HG02943 (cell line): ENCODE data around the gene CPSF3.

Experiments used
- ATAC-seq: cut with Tn5 transposase; IDR thresholded peaks from one replicate; pipeline ENCODE4 v1.9.1; 2021; ENCODE audit warnings: mild to moderate bottlenecking, low read depth, moderate library complexity; ENCODE audit not compliant: unreplicated experiment

The CPSF3 gene

DNA sequence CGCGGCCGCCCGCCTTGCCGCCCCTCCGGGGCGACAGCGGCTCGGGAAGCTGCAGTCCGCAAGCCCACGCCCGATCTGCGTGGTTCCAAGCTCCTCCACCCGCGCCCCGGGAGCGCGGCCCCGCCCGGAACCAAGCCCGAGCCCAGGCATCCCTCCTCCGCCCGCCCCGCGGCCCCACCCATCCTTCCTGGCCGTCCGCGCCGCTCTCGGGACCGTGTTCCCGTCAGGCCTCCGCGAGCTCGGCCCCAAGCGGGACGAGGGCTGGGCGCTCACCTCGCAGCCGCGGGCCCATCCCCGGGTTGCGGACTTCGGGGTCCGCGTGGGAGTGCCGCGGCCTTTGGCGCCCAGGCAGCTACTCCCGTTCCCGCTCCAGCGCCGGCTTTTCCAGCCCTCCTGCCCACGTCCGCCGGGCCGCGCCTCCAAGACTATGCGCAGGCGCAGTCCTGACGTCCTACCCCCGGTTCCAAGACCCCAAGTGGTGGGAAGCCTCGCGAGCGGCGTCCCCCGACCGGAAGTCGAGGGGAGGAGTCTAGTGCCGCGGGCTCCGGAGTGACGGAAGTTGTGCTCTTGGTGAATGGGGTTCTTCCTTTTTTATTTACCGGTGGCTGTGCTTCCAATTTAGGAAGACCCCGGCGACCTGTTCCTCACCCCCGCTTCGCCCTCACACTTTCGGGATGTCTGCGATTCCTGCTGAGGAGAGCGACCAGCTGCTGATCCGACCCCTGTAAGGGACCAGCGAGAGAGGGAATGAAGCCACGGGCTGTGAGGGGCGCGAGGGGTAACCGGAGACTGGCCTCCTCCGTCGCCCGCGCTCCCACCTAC, at the start of gene CPSF3, which contains the start of gene ITGB1BP1:
Gene CPSF3 (plus strand): TSS at position 555 of the 822 bp plus-strand sequence. CDS start 120 bp downstream, at position 675.
Gene ITGB1BP1 (minus strand): TSS at position 429 of the 822 bp plus-strand sequence. CDS start 4,831 bp downstream, outside the sequence.
- peak; percentile 80 for ATAC-seq

DNA sequence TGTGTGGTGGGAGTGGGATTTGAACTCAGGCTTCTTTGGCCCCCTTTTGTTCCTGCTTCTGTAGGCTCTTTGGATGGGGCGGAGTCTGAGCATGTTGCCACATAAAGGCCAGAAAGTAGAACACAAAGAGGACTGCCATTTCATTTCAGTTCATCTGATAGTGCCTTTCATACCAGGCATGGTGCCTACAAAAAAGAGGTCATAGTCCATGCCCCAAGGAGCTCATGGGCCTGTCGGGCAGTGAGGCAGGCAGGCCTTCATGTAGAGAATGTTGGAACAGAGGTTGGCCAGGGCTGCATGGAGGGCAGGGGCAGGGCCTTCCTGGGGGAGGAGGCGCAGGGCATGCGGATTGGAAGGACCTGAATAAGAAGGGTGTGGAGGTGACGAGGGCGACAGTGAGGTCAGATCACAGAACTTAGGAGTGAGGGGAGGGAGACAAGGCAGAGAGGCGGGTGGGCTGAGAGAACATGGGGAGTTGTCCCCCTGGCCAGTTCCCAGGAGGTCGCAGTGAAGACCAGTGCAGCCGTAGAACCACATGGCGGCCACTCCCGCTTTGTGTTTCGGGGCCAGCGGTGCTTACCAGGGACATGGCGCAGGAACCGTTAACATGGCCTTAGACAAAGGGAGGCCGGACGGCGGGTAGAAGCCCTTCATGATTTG, 49.3 kb upstream of the CPSF3 start:
- no peak for ATAC-seq

DNA sequence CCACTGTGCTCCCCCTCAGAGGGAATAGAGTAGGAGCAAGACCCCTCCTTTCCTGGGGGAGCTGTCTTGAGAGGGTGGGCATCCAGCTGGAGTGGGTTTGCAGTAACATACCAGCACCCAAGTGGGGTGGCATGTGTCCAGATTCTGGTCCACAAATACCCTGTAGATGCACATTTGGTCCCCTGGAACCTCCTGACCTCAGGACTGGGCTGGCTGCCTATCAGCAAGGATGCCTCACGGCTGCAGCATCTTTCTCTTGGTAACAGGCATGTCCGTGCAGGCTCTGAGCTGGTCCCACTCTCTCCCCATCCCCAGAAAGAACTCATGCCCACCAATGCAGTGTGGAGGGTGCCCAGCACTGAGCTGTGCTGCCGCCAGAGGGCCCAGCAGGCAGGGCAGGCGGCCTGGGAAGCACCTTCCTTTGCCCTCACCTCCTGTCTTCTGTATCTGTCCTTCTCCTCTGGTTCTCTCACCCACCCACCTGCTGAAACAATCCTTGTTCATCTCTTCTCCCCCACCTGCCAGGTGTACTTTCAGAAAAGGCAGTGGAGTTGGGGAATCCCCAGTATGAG, 47.5 kb upstream of the CPSF3 start:
- ATAC-seq: no peak

DNA sequence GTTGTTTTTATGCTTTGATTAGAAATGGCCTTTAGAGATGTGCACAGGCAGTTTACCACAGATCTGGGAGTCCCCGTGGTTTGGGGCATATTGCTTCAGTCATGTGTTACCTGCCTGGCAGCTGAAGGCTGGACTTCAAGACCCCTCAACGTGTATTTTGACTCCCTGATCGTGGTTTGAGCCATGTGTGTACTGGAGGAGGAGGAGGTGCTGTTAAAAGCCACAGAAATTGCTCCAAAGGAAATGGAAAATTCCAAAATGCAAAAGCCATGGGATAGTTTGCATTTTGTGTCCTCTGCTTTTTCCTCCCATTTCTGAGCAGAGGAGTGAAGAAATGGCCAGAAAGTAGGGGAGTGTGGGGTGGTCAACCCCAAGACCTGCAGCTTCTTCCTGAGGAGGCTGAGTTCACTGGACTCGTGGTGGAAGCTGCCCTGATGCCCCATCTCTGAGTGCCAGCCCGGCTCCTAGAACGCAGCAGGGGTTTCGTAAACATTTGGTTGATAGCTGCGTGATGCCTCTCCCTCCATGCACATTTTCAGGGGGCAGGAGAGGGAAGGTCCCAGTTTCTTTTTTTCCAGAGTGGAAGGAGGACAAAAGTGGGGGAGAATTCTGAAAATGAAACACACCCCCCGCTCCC, 45.9 kb upstream of the CPSF3 start:
- ATAC-seq: no peak

DNA sequence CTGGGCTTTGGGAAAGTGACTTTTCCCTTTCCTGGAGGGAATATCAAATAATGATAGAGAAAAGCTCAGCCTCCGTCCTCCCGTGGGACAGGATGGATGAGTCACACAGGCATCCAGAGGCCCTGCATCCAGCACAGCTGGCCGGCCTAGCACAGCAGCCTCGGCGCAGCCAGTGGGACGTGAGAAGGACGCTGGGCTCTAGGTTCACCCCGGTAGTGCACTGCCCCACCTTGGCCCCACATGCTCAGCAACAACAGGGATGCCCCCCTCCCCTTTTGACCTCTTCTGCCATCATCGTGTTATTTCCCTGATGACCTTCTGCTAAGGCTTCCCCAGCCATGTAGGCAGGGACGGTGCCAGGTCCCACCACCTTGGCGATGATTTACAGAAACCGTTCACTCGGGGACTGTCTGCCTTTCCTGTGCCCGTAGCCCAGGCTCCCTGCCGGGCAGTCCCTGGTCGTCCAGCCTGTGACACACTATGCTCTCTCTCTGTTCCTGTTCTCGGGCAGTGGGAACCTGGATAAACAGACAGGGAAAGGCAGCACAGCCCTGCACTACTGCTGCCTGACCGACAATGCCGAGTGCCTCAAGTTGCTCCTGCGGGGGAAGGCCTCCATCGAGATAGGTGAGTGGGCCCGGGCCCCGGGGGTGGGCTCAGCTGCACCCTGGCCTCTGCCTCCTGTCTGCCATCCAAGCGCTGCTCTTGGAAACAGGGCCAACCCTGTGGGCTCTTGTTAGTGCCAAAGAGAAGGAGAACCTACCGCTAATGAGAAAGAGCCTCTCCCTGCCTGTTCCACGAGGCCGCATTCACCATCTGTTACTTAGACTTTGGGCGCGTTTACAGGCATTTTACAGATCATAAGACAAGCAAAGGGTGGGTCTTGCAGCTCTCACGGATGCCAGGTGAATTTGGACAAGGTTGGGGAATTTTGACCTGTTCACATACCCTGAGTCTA, 44.7 kb upstream of the CPSF3 start:
- ATAC-seq: no peak

DNA sequence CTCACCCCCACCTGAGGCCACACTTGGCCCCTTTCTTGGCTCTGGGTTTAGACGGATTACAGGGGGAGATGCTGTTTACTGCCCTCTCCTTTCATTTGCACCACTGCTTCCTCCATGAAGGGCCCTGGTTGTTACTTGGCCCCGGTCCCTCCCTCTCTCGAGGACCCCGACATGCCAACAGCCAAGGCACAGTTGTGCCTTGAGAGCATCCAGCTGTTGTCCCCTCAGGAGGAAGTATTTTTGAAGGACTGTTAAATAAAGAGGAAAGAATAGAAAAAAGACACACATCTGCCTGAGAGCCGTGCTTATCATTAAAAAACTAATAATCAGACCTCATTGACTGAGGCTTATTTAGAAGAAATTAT, 44.1 kb upstream of the CPSF3 start:
- ATAC-seq: no peak

DNA sequence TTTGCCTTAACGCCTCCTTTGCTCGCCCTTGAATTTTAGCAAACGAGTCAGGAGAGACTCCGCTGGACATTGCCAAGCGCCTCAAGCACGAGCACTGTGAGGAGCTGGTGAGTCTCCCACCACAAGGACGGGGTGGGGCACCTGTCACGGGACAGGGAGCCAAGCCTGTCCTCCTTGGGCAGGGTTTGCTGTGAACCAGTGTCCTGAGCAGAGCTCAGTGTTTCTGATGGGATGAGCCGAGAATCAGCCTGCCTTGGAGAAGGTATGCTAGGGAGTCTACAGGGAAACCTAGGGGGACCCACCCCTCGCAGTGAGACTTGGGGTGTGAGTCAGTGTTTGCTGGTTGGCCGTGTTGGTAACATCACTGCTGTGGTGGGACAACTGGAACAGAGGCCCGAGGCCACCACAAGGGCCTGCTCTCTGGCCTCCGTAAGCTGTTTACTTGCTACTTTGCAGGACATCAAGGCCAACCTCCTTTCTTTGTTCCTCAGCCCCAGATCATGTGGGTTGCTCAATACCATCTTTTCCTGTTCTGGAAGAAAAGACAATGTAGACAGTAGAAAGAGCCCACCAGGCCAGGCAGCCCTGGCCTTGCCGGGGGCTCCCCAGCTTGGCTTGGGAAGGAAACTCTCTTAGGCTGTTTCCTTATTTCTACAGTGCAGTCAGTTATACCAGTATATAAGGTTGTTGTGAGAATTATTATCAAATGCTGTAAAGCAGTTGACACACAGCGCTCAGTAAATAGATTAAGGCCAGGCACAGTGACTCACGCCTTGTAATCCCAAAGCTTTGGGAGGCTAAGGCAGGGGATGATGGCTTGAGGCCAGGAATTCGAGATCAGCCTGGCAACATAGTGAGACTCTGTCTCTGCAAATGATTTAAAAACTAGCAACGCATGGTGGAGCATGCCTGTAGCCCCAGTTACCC, 42.5 kb upstream of the CPSF3 start:
- no peak for ATAC-seq

DNA sequence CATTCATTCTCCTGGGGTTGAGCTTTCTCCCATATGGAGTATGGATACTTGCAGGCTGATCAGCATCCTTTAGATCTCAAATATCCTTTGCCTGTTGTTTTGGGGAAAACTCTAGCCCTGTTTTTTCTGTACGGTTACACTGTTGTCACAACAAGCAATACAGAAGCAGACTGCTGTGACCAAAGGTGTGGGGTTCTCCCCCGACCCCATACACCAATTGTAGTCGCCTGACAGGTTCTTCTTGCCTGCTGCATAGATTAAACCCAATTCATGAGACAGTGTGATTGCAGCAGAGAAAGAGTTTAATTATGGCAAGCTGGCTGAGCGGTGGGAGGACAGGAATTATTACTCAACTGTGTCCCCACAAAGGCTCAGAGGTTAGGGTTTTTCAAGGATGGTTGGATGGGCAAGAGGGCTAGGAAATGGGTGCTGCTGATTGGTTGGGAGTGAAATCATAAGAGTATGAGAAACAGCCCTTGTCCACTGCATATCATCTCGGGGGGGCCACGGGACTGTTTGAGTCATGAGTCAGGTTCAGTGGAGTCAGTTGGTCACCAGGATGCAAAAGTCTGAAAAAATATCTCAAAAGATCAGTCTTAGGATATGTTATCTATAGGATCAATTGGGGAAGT, 40.7 kb upstream of the CPSF3 start:
- ATAC-seq: no peak

DNA sequence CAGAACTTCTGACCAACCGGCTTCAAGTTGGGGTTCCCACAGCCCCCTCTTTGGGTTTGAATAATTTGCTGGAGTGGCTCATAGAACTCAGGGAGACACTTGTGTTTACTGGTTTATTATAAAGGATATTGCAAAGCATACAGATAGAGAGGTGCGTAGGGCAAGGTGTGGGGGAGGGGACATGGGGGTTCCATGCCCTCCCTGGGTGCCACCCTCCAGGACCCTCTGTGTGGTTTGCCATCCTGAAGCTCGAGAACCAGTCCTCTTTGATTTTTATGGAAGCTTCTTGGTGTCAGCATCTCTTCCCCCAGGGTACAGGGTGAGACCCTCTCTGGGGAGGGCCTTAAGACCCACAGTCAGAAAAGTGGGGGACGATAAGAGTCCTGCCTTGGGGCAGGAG, 38.9 kb upstream of the CPSF3 start:
- ATAC-seq: no peak

DNA sequence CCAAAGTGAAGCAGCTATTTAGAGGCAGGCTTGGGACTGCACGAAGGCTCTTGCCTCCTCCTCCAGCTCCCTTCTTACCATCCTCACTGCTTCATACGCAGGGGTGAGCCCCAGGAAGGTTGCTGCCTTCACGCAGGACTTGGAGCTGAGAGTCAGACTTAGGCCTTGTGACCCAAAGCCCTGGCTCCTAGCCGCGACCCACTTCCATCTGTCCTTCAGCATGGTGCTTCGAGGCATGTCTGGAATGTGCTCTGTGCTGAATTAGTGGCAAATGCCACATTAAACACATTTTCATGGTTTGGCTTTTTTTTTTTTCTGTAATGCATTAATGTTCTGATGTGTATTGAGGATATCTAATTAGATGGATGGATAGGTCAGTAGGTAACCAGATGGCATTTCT, 37.6 kb upstream of the CPSF3 start:
- ATAC-seq: no peak

DNA sequence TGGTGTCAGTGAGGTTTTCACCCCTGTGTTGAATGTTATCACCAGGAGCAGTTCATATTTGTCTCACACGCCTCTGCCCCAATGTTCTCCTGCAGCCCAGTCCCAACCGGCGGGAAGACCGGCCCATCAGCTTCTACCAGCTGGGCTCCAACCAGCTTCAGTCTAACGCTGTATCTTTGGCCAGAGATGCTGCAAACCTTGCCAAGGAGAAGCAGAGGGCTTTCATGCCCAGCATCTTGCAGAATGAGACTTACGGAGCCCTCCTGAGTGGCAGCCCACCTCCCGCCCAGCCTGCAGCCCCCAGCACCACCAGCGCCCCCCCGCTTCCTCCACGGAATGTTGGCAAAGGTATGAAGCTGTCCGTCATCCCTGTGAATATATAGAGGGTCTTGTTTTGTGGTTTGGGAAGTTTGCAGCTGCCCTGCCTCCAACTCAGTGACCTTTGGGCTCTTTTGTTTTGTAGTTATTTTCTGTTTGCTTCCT, 35.2 kb upstream of the CPSF3 start:
- no peak for ATAC-seq

DNA sequence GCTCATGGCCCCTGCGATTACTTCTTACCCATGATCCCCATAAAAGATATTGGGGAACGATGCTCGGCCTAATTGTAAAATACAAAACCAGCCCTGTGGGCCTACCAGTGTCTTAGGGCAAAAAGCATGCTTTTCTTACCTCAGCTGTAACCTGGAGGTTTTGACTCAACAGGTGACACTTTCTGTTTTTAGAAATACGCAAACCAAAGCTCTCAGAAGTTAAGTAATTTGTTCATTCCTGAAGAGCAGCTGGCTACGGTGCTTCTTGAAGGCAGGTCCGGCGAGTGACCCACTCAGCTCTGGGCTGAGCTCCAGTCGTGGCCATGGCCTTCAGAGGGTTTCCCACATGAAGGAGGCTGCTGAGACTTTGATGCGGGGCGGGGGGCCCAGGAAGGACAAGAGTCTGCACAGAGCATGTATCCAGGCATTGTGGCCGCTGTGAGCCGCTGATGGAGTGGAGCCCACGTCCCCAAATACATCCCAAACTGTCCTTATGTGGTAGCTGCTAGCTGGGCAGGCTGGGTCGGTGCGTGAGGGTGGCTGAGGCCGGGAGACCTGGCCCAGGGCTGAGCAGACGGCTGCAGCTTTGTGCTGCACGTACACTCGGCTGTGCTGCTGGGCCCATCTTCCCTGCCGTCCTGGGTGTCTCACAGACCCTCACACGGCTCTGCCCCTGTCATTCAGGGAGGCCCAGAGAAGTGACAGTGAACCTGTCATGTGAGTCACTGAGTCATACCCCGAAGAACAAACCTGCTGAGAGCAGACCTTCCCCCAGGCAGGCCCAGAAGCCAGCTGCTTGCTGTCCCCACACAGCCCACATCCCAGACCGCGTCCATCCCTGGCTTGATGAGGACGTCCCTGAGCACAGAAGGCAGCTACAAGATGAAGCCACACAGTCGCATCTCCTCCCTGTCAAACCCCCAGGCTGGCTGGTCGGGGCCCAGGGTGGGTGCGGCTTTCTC, 34.2 kb upstream of the CPSF3 start:
- no peak for ATAC-seq

DNA sequence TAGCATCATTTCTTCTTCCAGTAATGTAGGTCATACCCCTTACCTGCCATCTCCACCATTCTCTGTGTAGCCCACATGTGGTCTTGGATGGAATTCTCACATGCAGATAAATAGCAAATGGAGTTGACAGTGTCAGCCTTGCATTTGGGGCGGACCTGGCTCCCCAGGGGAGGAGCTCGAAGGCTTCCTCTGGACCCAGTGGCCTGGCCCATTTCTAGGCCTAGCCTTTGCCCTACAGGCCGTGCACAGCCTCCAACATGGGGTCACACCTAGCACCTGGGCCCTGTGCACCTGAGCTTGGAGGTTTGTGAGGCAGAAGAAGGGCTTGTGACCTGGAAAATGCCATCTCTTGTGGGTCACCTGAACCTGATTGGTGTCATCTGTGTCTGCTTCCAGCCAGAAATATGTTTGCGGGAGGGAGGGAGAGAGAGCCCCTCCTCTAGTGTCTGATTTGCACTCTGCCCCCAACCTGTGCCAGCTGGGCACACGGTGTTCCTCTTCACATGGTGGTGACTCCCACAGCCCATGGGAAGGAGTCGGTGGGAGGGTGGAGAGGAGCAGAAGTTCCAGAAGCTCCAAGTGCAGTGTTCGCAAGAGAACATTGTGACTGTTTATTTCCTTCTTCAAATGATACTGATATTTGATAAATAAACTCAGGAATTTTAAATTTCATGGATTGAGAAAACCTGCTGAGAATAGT, 33.2 kb upstream of the CPSF3 start:
- no peak for ATAC-seq

DNA sequence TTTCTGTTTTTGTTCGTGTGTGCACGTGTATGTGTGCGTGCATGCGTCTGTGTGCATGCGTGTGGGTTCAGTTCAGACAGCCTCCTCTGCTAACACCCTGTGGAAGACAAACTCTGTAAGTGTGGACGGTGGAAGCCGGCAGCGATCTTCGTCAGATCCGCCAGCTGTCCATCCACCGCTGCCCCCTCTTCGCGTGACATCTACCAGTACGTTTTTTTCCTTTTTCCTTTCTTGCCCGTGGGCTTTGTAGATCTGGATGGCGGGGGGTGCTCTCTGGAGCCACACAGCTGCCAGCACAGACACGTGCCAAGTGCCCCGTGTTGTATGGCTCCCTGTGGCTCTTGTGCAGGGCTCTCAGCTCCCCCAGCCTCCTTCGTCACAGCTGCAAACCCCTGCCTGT, 32.5 kb upstream of the CPSF3 start:
- no peak for ATAC-seq

DNA sequence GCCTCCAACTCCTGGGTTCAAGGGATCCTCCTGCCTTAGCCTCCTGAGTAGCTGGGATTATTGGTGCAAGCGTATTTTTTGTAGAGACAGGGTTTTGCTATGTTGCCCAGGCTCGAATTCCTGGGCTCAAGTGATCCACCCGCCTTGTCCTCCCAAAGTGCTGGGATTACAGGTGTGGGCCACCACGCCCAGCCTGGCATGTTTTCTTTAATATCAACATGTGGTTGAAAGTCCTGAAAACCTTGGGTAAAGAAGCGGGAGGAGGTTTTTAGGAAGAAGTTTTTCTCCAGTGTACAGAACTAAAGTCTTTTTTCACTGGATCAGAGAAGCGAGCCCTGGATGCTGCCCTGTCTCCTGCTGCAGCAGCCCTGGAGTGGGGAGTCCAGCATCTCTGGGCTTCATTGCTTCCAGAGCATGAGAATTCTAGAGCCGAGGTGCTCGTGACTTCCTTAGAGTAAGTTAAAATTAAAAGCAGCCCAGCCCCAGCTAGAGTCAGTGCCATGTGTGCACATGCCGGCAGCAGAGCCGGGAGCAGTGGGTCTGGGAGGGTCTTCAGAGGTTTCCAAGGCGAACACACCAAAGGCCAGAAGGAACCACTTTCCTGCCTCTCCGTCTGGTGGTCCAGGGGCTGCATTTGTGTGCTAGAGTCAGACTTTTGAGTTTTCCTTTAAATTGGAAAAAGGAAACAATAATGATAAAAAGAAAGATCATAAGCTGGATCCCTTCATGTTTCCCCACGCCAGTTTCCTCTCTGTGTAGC, 31.3 kb upstream of the CPSF3 start:
- no peak for ATAC-seq
